GM10847 (cell line): ENCODE results near the gene RTN1.

Experiments used
- POLR2A ChIP-seq: IDR thresholded peaks from 2 replicates; pipeline ENCODE4 v1.6.1; 2011; ENCODE audit not compliant: insufficient read length; ENCODE audit errors: extremely low read depth

Gene RTN1

GRCh38 chr14:59829469-59830337 lies 40.9 kb downstream of the RTN1 start:
- TF ChIP-seq POLR2A: no peak

- no peak for TF ChIP-seq POLR2A
Observed at GRCh38 chr14:59828276-59828675, 42.3 kb downstream of the RTN1 start.

DNA sequence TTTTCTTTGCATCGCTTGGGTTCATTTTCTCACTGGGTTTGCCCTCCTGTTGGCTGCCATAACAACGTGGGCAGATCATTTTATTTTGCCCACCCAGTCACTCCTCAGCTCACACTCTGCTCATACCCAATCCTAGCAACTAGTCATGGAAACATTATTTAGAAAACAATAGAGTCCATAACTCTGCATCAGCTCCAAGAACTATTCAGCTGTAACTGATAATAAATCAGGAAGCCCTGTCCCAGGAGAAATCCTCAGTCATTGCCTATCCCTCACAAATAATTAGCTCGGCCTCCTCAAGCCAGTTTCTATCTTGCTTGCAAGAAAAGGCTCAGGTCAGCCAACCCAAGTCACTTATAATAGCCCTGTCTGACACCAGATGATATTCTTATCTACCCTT lies 43.2 kb downstream of the RTN1 start:
- TF ChIP-seq POLR2A: no peak

- TF ChIP-seq POLR2A: no peak
Observed at GRCh38 chr14:59826150-59826549, 44.4 kb downstream of the RTN1 start.

DNA sequence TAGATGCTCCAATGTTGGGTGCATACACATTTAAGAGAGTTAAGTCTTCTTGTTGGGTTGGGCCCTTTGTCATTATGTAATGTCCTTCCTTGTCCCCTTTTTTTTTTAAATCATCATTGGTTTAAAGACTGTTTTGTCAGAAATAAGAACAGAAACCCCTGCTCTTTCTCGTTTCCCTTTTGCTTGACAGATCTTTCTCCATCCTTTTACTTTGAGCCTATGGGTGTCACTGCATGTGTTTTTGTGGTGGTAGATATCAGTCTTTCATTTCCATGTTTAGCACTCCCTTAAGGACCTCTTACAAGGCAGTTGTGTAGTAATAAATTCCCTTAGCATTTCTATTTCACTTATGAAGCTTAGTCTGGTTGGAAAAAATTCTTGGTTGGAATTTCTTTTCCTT lies 47.4 kb downstream of the RTN1 start:
- no peak for TF ChIP-seq POLR2A

DNA sequence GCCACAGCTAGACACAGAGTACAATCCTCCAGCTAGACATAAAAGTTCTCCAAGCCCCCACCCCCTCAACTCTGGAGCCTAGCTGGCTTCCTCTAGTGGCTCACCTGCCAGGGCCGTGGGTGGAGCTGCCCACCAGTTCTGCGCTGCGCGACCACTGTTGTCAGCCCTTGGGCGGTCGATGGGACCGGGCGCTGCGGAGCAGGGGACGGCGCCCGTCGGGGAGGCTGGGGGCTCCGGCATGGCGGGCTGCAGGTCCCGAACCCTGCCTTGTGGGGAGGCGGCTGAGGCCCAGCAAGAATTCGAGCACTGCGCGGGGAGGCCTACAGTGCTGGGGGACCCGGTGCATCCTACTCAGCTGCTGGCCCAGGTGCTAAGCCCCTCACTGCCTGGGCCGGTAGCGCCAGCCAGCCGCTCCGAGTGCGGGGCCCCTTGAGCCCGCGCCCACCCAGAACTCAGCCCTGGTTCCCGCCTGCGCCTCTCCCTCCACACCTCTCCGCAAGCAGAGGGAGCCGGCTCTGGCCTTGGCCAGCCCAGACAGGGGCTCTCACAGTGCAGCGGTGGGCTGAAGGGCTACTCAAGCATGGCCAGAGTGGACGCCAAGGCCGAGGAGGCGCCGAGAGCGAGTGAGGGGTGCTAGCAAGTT lies 51.0 kb downstream of the RTN1 start:
- no peak for TF ChIP-seq POLR2A

DNA sequence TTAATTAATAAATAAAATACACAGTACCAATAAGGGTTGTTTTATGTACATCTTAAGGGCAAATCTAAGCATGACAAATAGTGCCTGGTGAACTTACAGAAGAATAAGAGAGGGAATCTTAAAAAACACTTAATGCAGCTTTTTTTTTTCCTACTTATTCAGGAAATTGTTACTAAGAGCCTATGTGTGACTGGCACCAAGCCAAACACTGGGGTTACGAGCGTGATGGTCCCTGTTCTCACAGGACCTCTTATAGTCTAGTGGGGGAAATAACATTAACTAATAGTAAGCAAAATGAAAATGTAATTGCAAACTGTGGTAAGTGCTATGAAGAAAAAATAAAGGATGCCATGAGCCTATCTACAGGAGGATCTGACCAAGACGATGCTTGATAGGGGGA lies 53.6 kb downstream of the RTN1 start:
- no peak for TF ChIP-seq POLR2A

- no peak for TF ChIP-seq POLR2A
Observed at GRCh38 chr14:59814988-59815387, 55.6 kb downstream of the RTN1 start.

GRCh38 chr14:59811815-59812214 lies 58.8 kb downstream of the RTN1 start:
- no peak for TF ChIP-seq POLR2A

GRCh38 chr14:59811073-59811472 lies 59.5 kb downstream of the RTN1 start:
- TF ChIP-seq POLR2A: no peak

DNA sequence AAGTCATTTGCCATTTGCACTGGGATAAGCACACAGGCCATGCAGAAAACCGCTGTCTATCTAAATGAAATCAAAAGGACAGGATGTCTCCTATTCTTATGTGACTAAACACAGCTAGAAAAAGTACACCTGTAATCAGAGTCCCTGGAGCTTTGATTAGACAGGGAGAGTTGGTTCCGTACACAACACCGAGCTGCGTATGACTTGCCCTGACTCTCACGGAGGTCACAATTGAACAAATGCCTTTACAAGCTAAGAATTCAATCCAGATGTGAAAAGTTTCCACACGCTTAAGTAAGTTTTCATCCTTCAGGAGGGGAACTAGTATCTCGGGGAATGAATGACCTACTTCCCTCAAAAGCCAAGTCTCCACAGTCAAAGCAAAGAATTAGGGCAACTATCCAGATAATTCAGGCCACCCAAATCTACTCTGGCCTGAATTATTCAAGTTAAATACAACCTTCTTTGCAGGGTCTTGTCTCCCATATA lies 67.5 kb downstream of the RTN1 start:
- TF ChIP-seq POLR2A: no peak

GRCh38 chr14:59788176-59788575 lies 82.4 kb downstream of the RTN1 start:
- TF ChIP-seq POLR2A: no peak

GRCh38 chr14:59787045-59787674 lies 83.4 kb downstream of the RTN1 start:
- no peak for TF ChIP-seq POLR2A

DNA sequence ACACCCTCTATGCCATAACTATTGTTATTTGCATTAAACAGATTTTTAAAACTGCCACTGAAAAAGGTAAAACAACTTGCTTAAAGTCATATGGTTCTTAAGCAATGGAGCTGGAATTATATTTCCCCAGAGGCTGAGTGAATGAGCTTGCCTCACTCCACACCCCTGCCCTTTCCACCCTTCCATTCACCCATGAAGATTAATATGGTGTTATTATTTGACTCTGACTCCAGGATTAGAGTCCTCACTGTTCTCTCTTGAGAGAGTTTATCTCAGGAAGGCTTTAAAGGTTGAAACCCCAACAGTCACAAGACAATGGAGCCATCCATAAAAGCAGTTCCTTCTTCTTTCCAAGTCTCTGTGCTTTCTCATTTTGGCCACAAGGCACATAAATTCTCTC lies 84.9 kb downstream of the RTN1 start:
- TF ChIP-seq POLR2A: no peak

DNA sequence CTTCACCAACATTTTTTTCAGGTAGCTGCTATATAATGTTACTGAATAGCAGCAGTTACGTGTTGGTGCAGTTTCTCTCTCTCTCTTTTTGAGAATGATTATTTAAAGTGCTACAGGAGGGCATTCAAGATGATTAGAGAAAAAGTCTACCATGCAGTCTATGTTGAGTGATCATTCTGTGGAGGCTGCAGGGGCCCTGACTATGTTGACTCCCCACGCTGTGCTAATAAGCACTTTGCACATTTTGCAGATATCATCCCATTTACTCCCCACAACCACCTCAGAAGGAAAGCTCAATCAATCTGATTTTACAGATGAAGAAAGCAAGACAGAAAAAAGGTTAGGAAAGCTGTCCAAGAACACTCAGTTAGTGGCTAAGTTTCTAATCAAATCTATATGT lies 87.8 kb downstream of the RTN1 start:
- TF ChIP-seq POLR2A: no peak

DNA sequence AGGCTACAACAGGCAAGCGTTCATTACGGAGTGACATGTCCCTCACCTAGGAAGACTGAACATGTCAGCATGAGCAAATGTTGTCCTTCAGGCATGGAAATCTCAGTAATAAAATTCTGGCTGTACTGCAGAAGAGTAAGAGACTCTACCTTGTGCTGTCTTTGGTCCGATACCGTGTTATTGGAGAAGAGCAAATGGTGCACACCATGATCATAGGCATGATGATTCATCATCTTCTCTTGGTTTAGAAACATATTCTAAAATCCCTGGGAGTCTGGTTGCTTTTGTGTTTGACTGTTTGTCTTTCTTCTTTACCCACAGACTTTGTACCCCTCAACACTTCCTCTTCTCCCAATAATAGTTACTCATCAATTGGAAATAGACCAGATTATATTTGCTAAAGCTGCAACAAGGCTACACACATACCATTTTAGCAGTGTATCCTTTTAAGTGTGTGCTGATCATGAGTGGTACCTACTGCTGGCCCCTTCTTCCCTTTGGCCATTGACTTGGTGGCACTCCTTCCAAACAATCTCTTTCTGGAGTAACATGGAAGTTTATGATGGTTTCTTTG lies 93.5 kb downstream of the RTN1 start:
- TF ChIP-seq POLR2A: no peak
